ENCODE results near the gene PGD. TPM values are rescaled to one million over a fixed set of nuclear protein-coding genes. Genes with fewer than 3 reads are reported as not detected.

Gene PGD
- total and polyA plus RNA-seq, 7 donors: 24.9 to 39.2 (median 29.3) TPM

DNA sequence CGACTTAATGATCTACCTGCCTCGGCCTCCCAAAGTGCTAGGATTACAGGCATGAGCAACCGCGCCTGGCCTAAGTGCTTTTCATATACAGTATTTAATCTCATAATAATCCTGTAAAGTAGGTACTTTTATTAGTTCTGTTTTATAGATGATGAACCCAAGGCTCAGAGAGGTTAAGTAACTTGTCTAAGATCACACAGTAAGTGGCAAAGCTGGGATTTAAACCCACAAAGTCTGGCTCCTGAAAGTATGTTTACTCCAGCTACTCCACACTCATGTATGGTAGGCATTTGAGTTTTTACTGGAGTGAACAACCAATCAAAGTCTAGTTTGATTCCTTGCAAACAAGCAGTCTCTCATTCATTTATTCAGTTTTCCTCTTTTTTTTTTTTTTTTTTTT, 71.2 kb downstream of the PGD start:
- TF ChIP-seq, protein P1, sequence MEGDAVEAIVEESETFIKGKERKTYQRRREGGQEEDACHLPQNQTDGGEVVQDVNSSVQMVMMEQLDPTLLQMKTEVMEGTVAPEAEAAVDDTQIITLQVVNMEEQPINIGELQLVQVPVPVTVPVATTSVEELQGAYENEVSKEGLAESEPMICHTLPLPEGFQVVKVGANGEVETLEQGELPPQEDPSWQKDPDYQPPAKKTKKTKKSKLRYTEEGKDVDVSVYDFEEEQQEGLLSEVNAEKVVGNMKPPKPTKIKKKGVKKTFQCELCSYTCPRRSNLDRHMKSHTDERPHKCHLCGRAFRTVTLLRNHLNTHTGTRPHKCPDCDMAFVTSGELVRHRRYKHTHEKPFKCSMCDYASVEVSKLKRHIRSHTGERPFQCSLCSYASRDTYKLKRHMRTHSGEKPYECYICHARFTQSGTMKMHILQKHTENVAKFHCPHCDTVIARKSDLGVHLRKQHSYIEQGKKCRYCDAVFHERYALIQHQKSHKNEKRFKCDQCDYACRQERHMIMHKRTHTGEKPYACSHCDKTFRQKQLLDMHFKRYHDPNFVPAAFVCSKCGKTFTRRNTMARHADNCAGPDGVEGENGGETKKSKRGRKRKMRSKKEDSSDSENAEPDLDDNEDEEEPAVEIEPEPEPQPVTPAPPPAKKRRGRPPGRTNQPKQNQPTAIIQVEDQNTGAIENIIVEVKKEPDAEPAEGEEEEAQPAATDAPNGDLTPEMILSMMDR (IDR thresholded peaks at IDR 0.05): no peak
- no peaks in the 10 kb centered on the region for H3K27me3 ChIP-seq (ENCODE audit: insufficient read depth in 3 of 3, low read length in 2 of 3)
- DNase-seq (no peak), ATAC-seq (no peak)
- H3K4me3 ChIP-seq: no peak overlapping the region
- H3K27ac ChIP-seq: no peak overlapping the region
- H3K9me3 ChIP-seq: no peaks in the 10 kb centered on the region
- 91 to 99% (median 96%) methylated on average over 4 of the region's 4 CpGs for WGBS, 3 donors
- peaks cover 12% of the 10 kb centered on the region for H3K4me1 ChIP-seq
- intact Hi-C loops (cut with DNase I): no loop called here
- peaks cover 7 to 51% of the 10 kb centered on the region in 2 donors for H3K36me3 ChIP-seq (ENCODE audit: insufficient read depth in 1 of 2, low read depth in 1 of 2)

Other genes starting within 250 kb of the PGD start
- gene KIF1B, start 188.5 kb upstream of the PGD start, total RNA-seq: 100 to 1,000 TPM; 221 to 391 (median 338) TPM
- gene KIF1B, start 188.5 kb upstream of the PGD start, polyA plus RNA-seq: 100 to 1,000 TPM in 2 of 3 donors, 10 to 100 TPM in 1; 31.8 to 332 (median 105) TPM
- 1 to 10 TPM; 2.2 to 7.6 (median 6.6) TPM for gene CENPS, start 31.4 kb downstream of the PGD start, total RNA-seq
- gene CENPS, start 31.4 kb downstream of the PGD start, polyA plus RNA-seq: 10 to 100 TPM in 1 of 3 donors, 1 to 10 TPM in 2; 7.5 to 31.4 (median 7.5) TPM
- not detected for gene CORT, start 51.0 kb downstream of the PGD start, total RNA-seq
- gene CORT, start 51.0 kb downstream of the PGD start, polyA plus RNA-seq: 1 to 10 TPM in 1 of 3 donors, under 1 TPM in 1, not detected in 1; 0.18 to 1.1 TPM
- 10 to 100 TPM; 18.6 to 26.8 (median 21.6) TPM for gene DFFA, start 73.5 kb downstream of the PGD start, total RNA-seq
- 10 to 100 TPM; 11.5 to 20.9 (median 20.4) TPM for gene DFFA, start 73.5 kb downstream of the PGD start, polyA plus RNA-seq
- 10 to 100 TPM; 13.7 to 23.5 (median 20.8) TPM for gene PEX14, start 75.9 kb downstream of the PGD start, total RNA-seq
- 10 to 100 TPM; 20.1 to 20.8 (median 20.7) TPM for gene PEX14, start 75.9 kb downstream of the PGD start, polyA plus RNA-seq